Measurements from ENCODE around the gene EMILIN2.

DNA sequence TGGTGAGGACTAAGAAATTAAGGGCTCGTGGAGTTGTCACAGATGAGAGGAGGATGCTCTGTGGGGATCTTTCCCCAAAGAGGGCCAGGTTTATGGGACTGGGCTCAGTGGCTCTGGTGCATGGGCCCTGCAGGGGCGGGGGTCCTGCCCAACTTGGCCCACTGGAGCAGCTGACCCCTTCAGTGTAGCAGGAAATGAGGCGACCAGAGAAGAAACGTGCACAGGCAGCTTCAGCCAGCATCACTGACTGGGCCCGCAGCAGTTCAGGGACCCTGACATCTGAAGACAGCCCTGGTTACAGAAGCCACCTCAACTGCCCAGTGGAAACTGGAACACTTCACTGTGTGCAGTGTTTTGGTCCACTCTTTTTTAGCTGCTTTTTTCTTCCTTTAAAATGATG is 72.8 kb downstream of the EMILIN2 start:
- TF ChIP-seq POLR2A (IDR thresholded peaks at IDR 0.05), result no peak
- TF ChIP-seq, protein P1, sequence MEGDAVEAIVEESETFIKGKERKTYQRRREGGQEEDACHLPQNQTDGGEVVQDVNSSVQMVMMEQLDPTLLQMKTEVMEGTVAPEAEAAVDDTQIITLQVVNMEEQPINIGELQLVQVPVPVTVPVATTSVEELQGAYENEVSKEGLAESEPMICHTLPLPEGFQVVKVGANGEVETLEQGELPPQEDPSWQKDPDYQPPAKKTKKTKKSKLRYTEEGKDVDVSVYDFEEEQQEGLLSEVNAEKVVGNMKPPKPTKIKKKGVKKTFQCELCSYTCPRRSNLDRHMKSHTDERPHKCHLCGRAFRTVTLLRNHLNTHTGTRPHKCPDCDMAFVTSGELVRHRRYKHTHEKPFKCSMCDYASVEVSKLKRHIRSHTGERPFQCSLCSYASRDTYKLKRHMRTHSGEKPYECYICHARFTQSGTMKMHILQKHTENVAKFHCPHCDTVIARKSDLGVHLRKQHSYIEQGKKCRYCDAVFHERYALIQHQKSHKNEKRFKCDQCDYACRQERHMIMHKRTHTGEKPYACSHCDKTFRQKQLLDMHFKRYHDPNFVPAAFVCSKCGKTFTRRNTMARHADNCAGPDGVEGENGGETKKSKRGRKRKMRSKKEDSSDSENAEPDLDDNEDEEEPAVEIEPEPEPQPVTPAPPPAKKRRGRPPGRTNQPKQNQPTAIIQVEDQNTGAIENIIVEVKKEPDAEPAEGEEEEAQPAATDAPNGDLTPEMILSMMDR (IDR thresholded peaks at IDR 0.05 in 8 of 11, conservative IDR thresholded peaks at IDR 0.05 in 3 of 11), result no peak

All from spleen (tissue), 7 donors.